HPDE6-E6E7 (cell line): ENCODE results near the gene ZNF708.
"Not testable (repeated sequence)": the region's sequence is repeated elsewhere in the genome, so short reads cannot be mapped to it uniquely, and the experiment has no call there.

Experiments
- DNase-seq: peaks from one replicate; pipeline ENCODE4 v3.0.0; 2011; ENCODE audit warnings: missing footprints; ENCODE audit errors: extremely low spot score

The ZNF708 gene

GRCh38 chr19:21328885-21329605 is at the start of gene ZNF708:
TSS of gene ZNF708 (minus strand) at chr19:21329410. CDS start at chr19:21329212, 198 bp downstream.
- DNase-seq, result peak; percentile 88

- DNase-seq, result no peak
Measured at GRCh38 chr19:21362291-21362690, 33.1 kb upstream of the ZNF708 start.

- peak; percentile 87 for DNase-seq
Measured at GRCh38 chr19:21358768-21359451, 29.7 kb upstream of the ZNF708 start, which contains the start of gene ZNF738. TSS of gene ZNF738 (plus strand) at chr19:21359000. CDS start at chr19:21359141, 141 bp downstream.

- DNase-seq, result no peak
Measured at GRCh38 chr19:21352830-21353229, 23.6 kb upstream of the ZNF708 start.

- not testable (repeated sequence) for DNase-seq
Measured at GRCh38 chr19:21344841-21345240, 15.6 kb upstream of the ZNF708 start.

GRCh38 chr19:21335721-21336120 is 6.5 kb upstream of the ZNF708 start:
- DNase-seq, result no peak

- DNase-seq, result no peak
Measured at GRCh38 chr19:21328406-21328805, 804 bp downstream of the ZNF708 start.

- DNase-seq, result no peak
Measured at GRCh38 chr19:21326169-21326568, 3.0 kb downstream of the ZNF708 start.

GRCh38 chr19:21323000-21323399 is 6.2 kb downstream of the ZNF708 start:
- DNase-seq, result no peak

GRCh38 chr19:21322528-21322927 is 6.7 kb downstream of the ZNF708 start:
- DNase-seq, result no peak

GRCh38 chr19:21321996-21322395 is 7.2 kb downstream of the ZNF708 start:
- no peak for DNase-seq

- no peak for DNase-seq
Measured at GRCh38 chr19:21321134-21321533, 8.1 kb downstream of the ZNF708 start.

GRCh38 chr19:21317821-21318220 is 11.4 kb downstream of the ZNF708 start:
- no peak for DNase-seq

- DNase-seq, result no peak
Measured at GRCh38 chr19:21314676-21315075, 14.5 kb downstream of the ZNF708 start.

- not testable (repeated sequence) for DNase-seq
Measured at GRCh38 chr19:21312807-21313206, 16.4 kb downstream of the ZNF708 start.

GRCh38 chr19:21308773-21309172 is 20.4 kb downstream of the ZNF708 start:
- no peak for DNase-seq

- DNase-seq, result not testable (repeated sequence)
Measured at GRCh38 chr19:21306881-21307479, 22.2 kb downstream of the ZNF708 start.

GRCh38 chr19:21293768-21294167 is 35.4 kb downstream of the ZNF708 start:
- not testable (repeated sequence) for DNase-seq

- no peak for DNase-seq
Measured at GRCh38 chr19:21269813-21270212, 59.4 kb downstream of the ZNF708 start.

- no peak for DNase-seq
Measured at GRCh38 chr19:21264891-21265290, 64.3 kb downstream of the ZNF708 start.

GRCh38 chr19:21264416-21264815 is 64.8 kb downstream of the ZNF708 start:
- no peak for DNase-seq

GRCh38 chr19:21260848-21261381 is 68.3 kb downstream of the ZNF708 start:
- not testable (repeated sequence) for DNase-seq
